HG02981 (cell line): ENCODE measurements around the gene WFDC9.
"Not testable (repeated sequence)": the region's sequence is repeated elsewhere in the genome, so short reads cannot be mapped to it uniquely, and the experiment has no call there.

Experiments
- ATAC-seq: cut with Tn5 transposase; IDR thresholded peaks from one replicate; pipeline ENCODE4 v1.9.1; 2021; ENCODE audit warnings: mild to moderate bottlenecking, moderate library complexity; ENCODE audit not compliant: unreplicated experiment

Gene WFDC9

GRCh38 chr20:45593498-45593897, 37.6 kb downstream of the WFDC9 start:
- no peak for ATAC-seq

DNA sequence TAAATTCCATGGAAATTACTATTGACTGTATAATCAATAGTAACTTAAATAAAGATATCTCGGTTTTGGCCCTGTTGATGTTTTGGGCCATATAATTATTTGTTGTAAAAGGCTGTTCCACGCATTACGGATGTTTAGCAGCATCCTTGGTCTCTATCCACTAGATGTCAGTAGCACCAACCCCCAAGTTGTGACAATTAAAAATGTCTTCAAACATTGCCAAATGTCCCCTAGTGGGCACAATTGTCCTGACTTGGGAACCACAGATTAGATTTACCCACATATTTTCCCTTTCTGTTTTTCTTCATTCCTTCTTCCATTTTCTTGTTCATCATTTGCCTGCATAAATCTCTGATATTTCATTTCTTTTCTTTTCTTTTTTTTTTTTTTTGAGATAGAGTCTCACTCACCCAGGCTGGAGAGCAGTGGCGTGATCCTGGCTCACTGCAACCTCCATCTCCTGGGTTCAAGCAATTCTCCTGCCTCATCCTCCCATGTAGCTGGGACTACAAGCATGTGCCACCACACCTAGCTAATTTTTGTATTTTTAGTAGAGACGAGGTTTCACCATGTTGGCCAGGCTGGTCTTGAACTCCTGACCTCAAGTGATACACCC, 38.4 kb downstream of the WFDC9 start:
- ATAC-seq: no peak

DNA sequence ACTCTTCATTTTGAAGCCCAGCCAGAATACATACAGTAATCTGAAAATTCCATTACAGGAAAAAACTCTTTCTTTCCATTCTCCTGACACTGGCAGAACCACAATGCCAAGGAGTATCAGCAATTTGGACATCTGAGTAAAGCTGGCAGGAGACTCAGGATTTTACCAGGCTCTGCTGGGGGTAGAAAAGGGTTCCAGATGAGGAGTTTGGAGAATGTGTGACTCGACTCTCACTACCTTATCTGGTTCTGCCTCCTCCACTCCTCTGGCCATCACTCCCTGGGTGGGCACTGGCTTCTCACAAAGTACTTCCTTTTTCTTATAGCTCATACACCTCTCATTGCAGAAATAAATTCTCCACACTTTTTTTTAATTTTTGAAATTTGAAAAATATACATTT, 41.4 kb downstream of the WFDC9 start:
- no peak for ATAC-seq

GRCh38 chr20:45588800-45589199, 42.3 kb downstream of the WFDC9 start:
- no peak for ATAC-seq

DNA sequence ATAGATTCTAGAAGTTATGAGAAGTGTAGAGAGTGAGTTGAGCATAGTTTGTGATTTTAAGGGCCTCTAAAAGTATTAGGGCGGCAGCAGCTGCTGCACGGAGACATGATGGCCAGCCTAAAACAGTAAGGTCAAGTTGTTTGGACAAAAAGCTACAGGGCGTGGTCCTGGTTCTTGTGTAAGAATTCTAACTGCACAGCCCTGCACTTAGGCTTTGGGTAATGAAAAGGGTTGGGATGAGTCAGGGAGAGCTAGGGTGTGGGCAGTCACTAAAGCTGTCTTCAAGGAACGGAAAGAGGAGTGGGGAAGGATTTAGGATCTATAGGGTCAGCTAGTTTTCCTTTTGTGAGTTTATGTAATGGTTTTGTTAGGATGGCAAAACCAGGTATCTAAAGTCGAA, 45.1 kb downstream of the WFDC9 start:
- not testable (repeated sequence) for ATAC-seq

DNA sequence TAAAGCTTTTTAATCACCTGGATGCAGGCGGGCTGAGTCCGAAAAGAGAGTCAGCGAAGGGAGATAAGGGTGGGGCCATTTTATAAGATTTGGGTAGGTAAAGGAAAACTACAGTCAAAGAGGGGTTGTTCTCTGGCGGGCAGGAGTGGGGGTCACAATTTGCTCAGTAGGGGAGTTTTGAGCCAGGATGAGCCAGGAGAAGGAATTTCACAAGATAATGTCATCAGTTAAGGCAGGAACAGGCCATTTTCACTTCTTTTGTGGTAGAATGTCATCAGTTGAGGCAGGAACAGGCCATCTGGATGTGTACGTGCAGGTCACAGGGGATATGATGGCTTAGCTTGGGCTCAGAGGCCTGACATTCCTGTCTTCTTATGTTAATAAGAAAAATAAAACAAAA, 46.8 kb downstream of the WFDC9 start:
- ATAC-seq: not testable (repeated sequence)

DNA sequence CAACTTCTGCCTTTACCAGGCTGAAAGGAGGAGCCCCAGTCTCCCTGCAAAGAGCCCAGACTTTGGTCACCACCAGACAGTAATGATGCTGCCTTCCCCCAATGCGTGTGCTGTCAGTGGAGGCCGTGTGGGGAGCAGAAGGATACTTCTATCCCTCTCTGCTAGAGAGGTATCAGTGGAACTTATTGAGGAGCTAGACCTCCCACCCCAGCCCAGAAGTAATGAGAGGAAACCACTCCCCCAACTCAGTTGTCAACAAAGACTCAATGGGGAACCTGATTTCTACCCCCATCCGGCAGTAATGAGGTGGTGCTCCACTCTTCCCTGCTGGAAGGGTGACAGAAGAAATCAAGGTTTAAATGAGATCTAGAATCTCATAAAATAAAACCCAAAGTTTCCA, 47.6 kb downstream of the WFDC9 start:
- ATAC-seq: no peak

- ATAC-seq: no peak
Observed at GRCh38 chr20:45581702-45582101, 49.4 kb downstream of the WFDC9 start.

- ATAC-seq: no peak
Observed at GRCh38 chr20:45579184-45579583, 51.9 kb downstream of the WFDC9 start, which contains the start of gene WFDC8. Gene WFDC8, minus strand, starts transcription at chr20:45579284. Its CDS starts 37 bp downstream, at chr20:45579247.

- no peak for ATAC-seq
Observed at GRCh38 chr20:45578231-45578630, 52.9 kb downstream of the WFDC9 start.

DNA sequence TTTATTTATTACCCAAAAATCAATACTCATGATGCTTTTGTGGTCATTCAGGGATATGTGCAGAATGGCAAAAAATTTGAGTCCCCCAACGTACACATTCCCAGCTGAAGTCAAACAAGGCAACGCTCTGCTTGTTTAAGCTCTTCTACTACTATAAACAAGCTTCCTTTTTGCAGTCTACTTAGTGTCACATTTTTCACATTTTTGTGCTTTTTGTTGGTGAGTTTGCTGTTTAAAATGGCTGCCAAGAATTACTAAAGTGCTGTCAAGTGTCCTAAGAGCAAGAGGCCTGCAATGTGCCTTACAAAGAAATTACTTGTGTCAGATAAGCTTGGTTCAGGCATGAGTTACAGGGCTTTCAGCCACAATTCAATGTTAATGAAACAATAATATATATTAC, 54.1 kb downstream of the WFDC9 start:
- no peak for ATAC-seq

GRCh38 chr20:45575931-45576330, 55.2 kb downstream of the WFDC9 start:
- no peak for ATAC-seq

- not testable (repeated sequence) for ATAC-seq
Observed at GRCh38 chr20:45569650-45570049, 61.4 kb downstream of the WFDC9 start.

DNA sequence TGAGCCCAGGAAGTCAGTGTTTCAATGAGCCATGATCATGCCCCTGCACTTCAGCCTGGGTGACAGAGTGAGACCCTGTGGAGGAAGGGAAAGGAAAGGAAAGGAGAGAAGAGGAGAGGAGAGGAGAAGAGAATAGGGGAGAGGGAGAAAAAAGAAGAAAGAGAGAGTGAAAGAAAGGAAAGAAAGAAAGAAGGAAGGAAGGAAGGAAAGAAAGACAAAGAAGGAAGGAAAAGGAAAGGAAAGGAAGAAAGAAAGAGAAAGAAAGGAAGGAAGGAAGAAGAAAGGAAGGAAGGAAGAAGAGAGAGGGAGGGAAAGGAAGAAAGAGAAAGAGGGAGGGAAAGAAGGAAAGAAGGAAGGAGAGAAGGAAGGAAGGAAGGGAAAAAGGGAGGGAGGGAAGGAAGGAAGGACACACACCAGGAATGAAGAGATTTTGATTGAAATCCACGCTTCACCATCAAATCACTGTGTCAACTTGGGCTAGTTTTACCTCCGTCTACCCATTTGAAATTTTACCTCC, 66.3 kb downstream of the WFDC9 start:
- ATAC-seq: no peak
